ENCODE measurements around the gene FASLG.

FASLG gene

GRCh38 chr1:172700556-172700955, 41.7 kb downstream of the FASLG start:
- no peak overlapping the region for H3K27ac ChIP-seq
- TF ChIP-seq CTCF (conservative IDR thresholded peaks at IDR 0.05) (no peak), ZFX (IDR thresholded peaks at IDR 0.05) (no peak)

- no peak overlapping the region for H3K27ac ChIP-seq
- TF ChIP-seq CTCF (conservative IDR thresholded peaks at IDR 0.05) (no peak), ZFX (IDR thresholded peaks at IDR 0.05) (no peak)
Observed at GRCh38 chr1:172704001-172704400, 45.1 kb downstream of the FASLG start.

- H3K27ac ChIP-seq: no peak overlapping the region
- TF ChIP-seq CTCF (conservative IDR thresholded peaks at IDR 0.05) (no peak), ZFX (IDR thresholded peaks at IDR 0.05) (no peak)
Observed at GRCh38 chr1:172704420-172705210, 45.7 kb downstream of the FASLG start.

GRCh38 chr1:172708452-172708851, 49.5 kb downstream of the FASLG start:
- no peak for TF ChIP-seq ZFX (IDR thresholded peaks at IDR 0.05)
- no peak for TF ChIP-seq CTCF (conservative IDR thresholded peaks at IDR 0.05)
- no peak overlapping the region for H3K27ac ChIP-seq

- H3K27ac ChIP-seq: no peak overlapping the region
- TF ChIP-seq CTCF (conservative IDR thresholded peaks at IDR 0.05) (no peak), ZFX (IDR thresholded peaks at IDR 0.05) (no peak)
Observed at GRCh38 chr1:172711558-172711957, 52.7 kb downstream of the FASLG start.

- TF ChIP-seq CTCF (conservative IDR thresholded peaks at IDR 0.05) (no peak), ZFX (IDR thresholded peaks at IDR 0.05) (no peak)
- H3K27ac ChIP-seq: no peak overlapping the region
Observed at GRCh38 chr1:172713466-172713865, 54.6 kb downstream of the FASLG start.
